ENCODE measurements around the gene HDAC3.

The HDAC3 gene

DNA sequence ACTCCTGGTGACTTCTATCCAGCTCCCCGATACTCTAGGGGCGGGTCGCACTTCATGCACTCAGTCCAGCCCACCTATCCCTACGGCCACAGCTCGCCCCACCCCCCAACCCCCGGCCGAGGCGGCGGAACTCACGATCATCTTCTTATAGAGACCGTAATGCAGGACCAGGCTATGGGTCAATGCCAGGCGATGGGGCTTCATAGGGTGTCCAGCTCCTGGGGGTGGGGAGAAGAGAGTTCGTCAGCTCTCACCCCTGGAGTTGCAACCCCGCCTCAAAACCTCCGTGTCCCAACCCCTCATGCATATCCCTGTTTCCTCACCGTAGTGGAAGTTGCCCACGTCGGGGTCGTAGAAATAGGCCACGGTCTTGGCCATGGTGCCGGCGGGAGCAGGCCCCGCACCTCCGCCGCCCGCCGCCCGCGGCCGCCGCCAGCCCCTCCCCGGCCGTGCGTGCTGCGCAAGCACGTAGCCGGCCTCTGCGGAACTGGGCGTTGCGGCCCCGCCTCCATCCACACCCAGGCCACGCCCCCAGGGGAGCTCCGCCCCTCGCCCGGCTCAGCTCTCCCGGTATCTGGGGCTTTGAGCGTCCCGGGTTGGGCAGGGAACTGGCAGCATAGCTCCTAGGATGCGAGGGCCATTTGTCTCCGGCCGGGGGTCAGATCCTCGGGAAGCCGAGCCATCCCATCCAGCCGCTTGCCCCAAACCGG, at the start of gene HDAC3, which contains the start of gene RELL2:
Gene HDAC3, minus strand, starts transcription at position 437 of the 710 bp plus-strand sequence. Its CDS starts 59 bp downstream, at position 378.
Gene RELL2, plus strand, starts transcription at position 585 of the 710 bp plus-strand sequence. CDS start 1,229 bp downstream, outside the sequence.
- DNase-seq (ENCODE audit: low read depth), result peak; percentile 74

- no peak for DNase-seq (ENCODE audit: low read depth)
Observed at GRCh38 chr5:141685591-141685990, 48.9 kb upstream of the HDAC3 start.

DNA sequence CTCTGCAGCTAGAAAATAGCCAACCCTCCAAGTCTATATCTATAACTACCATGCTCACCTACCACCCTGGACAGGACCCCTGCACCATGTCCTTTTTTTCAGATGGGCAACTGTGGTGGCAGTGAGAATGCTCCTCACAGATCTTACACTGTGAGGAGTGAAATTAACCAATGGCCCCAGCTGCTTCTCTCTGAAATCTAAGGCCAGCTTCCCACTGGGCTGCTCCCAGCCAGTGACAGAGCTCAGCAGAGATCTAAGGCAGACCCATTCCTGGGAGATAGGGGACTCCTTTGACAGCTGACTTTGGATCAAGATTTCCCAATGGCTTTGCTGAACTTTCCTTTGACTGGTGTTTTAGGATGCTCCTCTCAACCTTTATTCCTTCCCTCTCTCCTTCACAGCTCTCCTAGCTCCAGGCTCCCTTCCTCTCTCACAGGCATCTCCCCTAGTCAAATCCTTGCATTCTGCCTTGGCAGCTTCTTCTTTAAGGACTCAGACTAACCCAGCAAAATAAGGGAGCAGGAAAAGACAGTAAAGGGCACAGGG, 47.0 kb upstream of the HDAC3 start:
- DNase-seq (ENCODE audit: low read depth), result no peak

- DNase-seq (ENCODE audit: low read depth), result peak; percentile 71
Observed at GRCh38 chr5:141681695-141682641, 45.3 kb upstream of the HDAC3 start, which contains the start of gene ARAP3. Gene ARAP3, minus strand, starts transcription at chr5:141682230. Its CDS starts 1,744 bp downstream, at chr5:141680486.

DNA sequence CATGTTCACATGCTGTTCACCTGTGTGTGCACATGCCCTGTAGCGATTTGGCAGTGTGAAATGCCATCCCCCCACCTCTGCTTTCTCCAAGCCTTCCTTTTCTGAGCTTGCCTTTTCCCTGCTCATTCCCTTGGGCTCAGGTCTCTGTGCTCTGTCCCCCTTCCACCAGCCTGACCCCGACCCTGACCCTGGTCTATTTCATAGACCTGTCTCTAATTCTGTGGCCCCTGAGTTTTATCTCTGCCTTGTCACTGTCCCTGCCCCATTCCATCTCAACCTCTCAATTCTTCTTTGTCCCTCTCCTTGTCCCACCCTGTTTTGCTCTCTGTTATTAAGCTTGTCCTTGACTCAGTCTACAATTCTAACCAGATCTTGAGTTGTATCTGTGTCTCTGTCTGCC, 44.6 kb upstream of the HDAC3 start:
- DNase-seq (ENCODE audit: low read depth), result no peak

- DNase-seq (ENCODE audit: low read depth), result no peak
Observed at GRCh38 chr5:141680751-141681201, 44.1 kb upstream of the HDAC3 start.

DNA sequence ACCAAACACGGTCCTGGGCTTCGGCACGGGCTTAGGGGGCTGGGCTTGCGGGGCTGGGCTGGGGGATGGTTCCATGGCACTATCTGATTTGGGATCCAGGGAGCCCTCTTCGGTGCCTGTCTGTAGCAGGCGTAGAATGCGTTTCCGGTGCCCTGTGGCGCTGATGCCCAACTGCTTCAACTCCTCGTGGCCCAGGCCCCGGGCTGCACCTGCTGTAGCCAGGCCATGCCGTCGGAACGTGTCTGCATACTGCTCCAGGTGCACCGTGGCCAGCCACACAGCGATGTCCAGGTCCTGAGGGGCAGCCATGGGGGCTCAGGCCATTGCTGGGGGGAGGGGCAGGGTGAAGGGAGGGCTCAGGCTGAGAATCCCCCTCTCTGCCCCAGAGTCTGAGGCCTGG, 43.5 kb upstream of the HDAC3 start:
- DNase-seq (ENCODE audit: low read depth), result no peak

GRCh38 chr5:141677415-141677814, 40.8 kb upstream of the HDAC3 start:
- no peak for DNase-seq (ENCODE audit: low read depth)

GRCh38 chr5:141675672-141676071, 39.0 kb upstream of the HDAC3 start:
- DNase-seq (ENCODE audit: low read depth), result no peak

- no peak for DNase-seq (ENCODE audit: low read depth)
Observed at GRCh38 chr5:141674747-141675146, 38.1 kb upstream of the HDAC3 start.

- DNase-seq (ENCODE audit: low read depth), result no peak
Observed at GRCh38 chr5:141672841-141673813, 36.5 kb upstream of the HDAC3 start.

GRCh38 chr5:141672071-141672840, 35.6 kb upstream of the HDAC3 start:
- DNase-seq (ENCODE audit: low read depth), result no peak

DNA sequence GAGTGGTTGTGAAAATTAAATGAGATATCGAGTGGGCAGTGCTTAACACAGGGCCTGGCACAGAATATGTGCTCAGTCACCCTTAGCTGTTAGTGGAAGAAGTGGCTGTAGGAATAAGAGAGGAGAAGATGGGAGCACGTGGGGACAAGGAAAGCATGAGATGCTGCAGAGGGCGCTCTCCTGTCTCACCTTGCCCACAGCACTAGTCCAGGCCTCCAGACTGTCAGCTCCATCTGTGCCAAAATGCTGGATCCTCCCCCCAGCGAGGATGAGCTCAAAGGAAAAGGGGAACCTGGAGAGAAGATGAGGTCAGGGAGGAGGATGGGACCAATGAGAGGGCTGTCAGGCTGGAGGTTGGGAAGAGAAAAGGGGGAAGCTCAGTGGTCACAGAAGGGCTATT, 32.9 kb upstream of the HDAC3 start:
- DNase-seq (ENCODE audit: low read depth), result no peak

DNA sequence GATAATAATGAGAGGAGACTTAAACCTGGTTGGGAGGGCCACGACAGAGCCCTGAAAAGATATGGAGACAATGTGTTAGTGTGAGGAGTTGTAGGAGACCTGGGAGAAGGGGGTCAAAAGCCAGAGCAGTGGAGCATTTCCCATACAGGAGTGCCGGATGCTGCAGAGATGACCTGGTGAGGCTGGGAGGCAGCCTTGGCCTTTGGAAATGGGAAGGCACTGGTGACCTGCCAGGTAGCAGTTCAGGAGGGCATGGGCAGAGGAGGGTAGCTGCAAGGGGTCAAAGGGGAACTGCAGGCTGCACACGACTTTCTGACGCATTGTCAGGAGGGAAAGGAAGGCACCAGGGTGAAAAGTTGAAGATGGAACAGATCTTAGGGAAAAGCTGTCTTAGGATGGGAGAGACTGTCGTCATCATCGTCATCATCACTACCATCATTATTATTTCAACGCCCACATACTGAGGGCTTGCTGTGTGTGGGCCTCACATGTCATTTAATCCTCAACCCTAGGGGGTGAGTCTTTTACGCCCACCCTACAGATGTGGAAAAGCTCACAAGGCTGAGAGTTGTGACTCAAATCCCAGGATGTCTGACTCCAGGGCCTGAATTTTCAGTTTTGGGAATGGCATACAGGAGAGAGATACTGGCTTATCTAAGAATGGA, 32.1 kb upstream of the HDAC3 start:
- no peak for DNase-seq (ENCODE audit: low read depth)

- DNase-seq (ENCODE audit: low read depth), result no peak
Observed at GRCh38 chr5:141665995-141666940, 29.6 kb upstream of the HDAC3 start.

DNA sequence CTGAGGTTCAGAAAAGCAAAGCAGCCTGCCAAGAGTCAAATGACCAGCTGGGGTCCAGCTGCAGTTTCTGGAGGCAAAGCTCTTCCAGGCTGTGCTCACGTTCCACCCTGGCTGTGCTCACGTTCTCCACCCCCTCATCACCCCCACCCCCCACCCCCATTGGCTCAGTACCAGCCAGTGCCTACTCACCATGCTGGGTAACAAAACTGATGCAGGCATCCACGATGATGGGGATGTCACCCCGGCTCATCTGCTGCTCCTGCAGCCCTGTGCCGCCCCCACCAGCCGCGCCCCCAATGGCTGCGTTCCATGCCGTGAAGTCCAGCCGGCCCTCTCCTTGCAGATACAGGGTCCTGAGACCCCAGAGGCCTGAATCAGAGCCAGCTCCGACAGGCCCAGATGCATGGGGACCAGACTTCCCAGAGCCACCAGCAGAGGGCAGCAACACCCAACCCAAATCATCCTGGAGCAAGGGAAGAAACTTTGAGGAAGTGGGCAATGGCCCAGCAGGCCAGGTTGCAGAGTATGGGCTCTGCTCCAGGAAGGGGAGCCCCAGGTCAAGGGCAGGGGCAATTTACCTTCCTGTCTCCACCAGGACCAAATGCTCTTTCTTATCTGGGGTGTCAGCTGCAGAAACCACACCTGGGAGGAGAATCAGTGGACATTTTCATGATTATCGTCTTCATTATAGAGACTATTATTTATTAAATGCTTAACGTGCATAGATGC, 28.2 kb upstream of the HDAC3 start:
- DNase-seq (ENCODE audit: low read depth), result no peak

DNA sequence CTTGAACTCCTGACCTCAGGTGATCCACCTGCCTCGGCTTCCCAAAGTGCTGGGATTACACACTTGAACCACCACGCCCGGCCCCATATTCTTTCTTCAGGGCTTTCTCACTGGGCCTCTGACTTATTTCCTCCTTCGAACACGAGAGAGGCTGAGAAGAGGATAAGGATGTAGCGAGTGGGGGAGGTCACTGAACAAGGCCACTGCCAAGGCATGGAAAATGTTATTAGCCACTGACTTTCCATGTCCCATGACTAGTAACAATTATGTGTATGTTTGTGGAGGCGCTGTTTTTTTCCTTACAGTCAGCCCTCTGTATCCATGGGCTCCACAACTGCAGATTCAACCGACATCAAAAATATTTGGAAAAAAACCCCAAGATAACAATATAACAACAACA, 26.9 kb upstream of the HDAC3 start:
- DNase-seq (ENCODE audit: low read depth), result no peak

DNA sequence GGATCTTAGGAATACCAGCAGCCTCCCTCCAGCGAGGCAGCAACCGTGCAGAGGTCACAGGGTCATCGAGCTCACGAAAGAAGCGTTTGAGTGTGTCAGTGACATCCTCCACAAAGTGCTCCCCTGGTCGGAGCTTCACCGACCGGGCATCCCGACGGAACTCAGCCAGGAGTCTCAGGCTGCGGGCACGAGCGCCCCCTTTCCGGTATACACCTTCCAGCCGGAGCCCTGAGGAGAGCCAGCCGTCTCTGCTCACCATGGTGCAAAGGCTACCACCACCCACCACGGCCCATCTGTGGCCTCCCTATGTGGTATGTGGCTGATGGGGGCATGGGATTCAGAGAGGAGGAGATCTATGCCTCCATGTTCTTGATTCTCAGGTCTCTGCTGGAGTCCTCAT, 25.4 kb upstream of the HDAC3 start:
- no peak for DNase-seq (ENCODE audit: low read depth)

Measured in stromal cell of bone marrow (primary cell).